GM21526 (cell line): ENCODE results near the gene ZNF76.

ENCODE experiments used
- ATAC-seq: cut with Tn5 transposase; IDR thresholded peaks from one replicate; pipeline ENCODE4 v1.9.1; 2021; ENCODE audit warnings: moderate library complexity; ENCODE audit not compliant: unreplicated experiment, low FRiP score

ZNF76 gene

DNA sequence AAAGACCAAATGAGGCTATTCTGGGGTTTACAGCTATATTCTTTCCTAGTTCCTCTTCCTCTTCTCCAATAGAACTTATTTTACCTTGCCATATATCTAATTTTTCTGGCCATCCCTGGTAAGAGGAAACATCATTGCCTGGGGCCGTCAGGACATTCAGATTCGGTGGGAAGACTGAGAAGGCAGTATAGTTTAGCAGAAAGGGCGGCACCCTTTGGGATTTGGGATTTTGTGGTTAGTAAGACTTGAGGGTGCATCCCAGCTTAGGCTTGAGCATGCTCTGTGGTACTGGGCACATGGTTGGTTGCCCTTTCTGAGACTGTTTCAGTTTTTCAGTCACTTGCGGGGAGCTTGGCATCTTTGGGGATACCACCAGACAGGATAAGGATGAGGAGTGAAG is 24.6 kb upstream of the ZNF76 start:
- ATAC-seq: no peak

DNA sequence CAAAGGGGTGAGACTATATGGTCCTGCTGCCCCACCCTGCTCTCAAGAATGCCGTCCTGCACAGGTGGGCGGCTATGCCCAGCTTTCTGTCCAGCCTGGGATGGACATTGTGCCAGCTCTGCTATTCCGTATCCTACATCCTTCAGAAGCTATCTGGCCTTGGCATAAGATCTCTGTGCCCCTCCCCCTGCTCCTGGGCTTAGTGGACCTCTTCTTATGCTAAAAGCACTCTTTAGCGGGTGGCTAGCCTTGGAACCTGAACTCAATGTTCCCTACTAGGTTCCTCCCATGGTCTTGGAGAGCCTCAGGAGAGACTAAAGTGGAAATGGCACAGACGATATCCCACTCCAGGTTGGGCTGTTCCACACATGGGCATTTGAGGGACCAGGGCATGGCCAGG is 23.3 kb upstream of the ZNF76 start:
- ATAC-seq: no peak

DNA sequence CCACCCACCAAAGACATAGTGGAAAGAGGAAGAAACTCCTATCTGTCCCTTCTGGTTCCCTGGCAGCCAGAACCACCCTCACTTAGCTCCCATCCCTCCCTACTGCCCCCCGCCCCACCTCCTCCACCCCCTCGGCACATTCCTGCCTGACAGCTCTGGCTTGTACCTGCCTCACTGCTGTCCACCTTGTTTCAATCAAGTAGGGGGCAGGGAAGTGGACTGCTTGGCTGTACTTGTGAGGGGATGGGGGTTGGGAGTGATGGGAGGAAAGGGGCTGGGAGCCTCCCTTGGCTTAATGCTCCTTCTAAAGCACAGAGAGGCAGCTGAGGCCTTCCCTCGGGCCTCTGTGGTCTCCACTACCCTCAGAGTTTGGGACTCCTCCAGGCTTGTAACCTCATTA is 22.1 kb upstream of the ZNF76 start:
- ATAC-seq: no peak

DNA sequence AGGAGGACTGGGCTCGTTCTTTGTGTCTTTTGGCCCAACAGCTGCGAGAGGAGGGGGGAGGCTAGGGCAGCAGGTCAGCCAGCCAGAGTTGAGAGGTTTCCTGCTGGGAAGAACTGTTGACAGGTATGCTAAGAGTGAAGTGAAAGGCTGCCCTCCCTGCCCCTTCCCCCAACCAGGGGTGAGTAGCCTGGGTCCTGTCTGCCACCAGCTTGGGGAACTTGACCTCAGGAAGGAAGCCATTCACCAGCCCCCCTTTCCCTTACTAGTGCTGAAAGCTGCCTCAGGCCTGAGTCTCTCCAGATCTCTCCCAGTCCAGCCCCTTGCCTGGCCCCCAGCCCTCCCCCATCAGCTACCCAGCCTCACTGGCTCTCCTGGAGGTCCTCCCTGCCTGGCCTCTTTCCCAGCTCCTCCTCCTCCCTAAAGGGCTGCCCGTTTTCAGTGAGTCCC is 20.7 kb upstream of the ZNF76 start:
- ATAC-seq: no peak

DNA sequence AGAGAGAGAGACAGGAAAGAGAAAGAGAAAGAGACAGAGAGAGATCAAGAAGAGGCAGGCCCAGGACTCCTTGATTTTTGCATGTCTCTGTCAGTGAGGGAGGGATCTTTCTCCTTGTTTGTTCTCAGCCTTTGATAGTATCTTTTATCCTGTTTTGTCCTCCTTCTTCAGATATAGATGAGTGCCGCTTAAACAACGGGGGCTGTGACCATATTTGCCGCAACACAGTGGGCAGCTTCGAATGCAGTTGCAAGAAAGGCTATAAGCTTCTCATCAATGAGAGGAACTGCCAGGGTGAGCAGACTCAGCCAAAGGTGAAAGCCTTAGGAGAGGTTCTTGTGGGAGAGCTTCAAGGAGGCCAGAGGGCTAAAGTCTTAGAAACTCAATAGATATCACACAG is 20.0 kb upstream of the ZNF76 start:
- ATAC-seq: no peak

DNA sequence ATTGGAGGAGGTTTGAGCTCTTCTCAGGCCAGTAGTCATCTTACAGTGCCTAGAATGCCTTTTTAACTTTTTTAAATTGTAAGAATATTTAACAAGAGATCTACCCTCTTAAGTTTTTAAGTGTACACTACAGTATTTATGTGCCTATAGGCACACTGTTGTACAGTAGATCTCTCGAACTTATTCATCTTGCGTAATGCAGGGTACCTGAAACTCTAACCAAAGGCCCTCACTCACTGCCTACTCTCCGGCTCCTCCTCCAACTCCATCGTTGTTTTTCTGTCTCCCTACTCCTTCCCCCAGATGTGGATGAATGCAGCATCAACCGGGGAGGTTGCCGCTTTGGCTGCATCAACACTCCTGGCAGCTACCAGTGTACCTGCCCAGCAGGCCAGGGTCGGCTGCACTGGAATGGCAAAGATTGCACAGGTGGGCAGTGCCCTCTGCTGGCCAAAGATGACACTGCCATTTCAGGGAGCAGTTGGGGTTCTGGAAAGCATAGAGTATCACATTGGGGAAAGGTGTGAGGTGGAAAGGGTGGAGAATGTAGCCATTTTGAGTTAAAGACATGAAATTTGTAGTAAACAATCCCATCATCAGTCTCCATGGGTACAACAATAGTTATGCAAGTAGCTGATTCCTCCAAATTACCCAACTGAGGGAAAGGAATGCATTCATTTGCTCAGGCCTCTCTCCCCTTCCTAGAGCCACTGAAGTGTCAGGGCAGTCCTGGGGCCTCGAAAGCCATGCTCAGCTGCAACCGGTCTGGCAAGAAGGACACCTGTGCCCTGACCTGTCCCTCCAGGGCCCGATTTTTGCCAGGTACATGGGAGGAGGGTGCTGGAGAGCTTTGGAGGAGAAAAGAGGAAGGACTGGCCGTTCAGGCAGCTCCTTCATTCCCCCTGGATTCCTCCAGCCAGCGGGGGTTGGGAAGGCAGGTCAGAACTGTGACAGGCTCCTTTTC is 18.4 kb upstream of the ZNF76 start:
- no peak for ATAC-seq

DNA sequence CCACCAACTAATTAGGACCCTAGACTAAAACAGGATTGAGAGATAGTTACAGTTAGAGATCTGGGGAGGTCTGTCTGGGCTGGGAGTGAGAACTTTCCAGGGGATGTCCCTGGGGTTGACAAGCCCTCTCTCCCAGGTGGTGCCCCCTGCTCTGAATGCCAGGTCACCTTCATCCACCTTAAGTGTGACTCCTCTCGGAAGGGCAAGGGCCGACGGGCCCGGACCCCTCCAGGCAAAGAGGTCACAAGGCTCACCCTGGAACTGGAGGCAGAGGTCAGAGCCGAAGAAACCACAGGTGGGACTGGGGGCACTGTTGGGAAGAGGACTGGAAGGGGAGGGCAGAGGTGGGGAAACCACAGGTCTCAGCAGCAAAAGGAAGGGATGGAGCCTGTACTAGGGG is 17.0 kb upstream of the ZNF76 start:
- ATAC-seq: no peak

DNA sequence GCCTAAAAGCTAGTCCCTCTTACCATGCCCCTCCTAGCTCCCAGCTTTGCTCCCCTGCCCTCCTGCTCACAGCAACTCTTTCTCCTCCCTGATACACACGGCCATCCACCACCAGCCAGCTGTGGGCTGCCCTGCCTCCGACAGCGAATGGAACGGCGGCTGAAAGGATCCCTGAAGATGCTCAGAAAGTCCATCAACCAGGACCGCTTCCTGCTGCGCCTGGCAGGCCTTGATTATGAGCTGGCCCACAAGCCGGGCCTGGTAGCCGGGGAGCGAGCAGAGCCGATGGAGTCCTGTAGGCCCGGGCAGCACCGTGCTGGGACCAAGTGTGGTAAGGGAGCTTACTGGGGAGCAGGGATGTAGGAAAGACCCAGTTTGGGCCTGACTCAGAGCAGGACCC is 16.6 kb upstream of the ZNF76 start:
- no peak for ATAC-seq

DNA sequence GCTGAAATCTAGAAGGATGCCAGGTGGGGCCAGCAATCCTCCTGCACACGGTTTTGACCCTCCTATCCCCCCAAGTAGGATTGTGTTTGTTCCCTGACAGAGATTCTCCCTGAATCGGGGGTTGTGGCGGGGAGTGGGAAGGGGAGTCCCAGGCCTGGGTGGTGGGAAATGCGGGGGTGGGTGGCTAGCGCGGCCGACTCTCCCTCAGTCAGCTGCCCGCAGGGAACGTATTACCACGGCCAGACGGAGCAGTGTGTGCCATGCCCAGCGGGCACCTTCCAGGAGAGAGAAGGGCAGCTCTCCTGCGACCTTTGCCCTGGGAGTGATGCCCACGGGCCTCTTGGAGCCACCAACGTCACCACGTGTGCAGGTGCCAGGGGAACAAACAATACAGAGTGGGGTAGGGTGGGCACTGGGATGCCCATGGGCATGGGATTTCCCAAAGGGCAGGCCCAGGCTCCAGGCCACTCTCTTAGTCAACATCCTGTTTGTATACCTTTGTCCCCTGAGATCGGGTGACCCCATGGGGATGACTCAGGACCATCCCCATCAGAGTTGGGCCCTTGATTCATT is 16.1 kb upstream of the ZNF76 start:
- no peak for ATAC-seq

DNA sequence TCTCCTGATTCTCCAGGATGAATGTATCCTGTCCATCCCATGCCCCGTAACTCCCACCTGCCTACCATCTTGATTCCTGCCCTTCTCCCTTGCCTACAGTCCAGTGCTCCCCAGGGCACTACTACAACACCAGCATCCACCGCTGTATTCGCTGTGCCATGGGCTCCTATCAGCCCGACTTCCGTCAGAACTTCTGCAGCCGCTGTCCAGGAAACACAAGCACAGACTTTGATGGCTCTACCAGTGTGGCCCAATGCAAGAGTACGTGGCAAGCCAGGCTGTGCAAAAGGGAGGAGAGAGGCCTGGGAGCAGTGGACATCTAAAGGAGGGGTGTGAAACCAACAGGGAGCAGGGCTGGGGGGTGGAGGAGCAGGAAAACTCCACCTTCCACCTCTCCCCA is 15.0 kb upstream of the ZNF76 start:
- no peak for ATAC-seq

DNA sequence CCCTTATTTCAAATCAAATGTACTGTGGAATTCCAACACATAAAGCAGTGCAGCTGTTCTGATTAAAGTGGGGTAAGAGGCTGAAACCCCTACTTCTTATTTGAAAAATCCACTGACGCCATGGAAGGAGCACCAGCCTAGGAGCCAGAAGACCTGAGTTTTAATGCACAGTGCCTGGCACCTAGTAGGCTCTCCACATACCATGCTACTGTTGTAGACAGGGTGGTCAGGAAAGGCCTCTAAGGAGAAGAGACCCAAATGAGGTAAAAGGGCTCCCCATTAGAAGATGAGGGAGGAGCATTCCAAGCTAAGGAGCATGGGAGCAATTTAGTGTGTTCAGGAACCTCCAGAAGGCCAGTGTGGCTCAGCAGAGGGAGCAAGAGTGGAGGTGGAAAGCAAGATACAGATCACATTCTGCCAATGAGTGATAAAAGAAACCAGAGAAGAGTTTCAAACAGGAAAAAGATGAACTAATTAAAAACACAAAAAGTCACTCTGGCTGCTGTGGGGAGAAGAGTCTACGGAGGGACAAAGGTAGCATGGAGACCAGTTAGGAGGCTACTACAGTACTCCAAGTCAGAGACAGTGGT is 11.8 kb upstream of the ZNF76 start:
- ATAC-seq: no peak

DNA sequence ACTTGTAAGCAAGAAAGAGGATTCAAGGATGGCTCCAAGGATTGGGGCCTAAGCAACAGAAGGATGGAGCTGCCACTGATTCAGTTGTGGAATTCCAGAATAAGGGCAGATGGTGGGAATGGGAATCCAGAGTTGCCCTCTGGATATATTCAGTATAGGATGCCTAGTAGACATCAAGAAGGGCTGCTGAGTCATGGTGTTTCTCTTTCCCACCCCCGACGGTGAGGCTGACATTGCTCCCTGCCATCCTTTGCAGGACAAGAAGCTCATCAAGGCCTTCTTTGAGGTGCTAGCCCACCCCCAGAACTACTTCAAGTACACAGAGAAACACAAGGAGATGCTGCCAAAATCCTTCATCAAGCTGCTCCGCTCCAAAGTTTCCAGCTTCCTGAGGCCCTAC is 11.2 kb upstream of the ZNF76 start:
- ATAC-seq: no peak

DNA sequence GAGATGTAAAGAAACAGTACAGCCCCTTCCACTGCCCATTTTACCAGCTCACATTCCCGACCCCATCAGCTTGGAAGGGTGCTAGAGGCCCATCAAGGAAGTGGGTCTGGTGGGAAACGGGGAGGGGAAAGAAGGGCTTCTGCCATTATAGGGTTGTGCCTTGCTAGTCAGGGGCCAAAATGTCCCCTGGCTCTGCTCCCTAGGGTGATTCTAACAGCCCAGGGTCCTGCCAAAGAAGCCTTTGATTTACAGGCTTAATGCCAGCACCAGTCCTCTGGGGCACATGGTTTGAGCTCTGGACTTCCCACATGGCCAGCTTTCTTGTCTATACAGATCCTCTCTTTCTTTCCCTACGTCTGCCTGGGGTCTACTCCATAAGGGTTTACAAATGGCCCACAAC is 10.6 kb upstream of the ZNF76 start:
- ATAC-seq: no peak

DNA sequence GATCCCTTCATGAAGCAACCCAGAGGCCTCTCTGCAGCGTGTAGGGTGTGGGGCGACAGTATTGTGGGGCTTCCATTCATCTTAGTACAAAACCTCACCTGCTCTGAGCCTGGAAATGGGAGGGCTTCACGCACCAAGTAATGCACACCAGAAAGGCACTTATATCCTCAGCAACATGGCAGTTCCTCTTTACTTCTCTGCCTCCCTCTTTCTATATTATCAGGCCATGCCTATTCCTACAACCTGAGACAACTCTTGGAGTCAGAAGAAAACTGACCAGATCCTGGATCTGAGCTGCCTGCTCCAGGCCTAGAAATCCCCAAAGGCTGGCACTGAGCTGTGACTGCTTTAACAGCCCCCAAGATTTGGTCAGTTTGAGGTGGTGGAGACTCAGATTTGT is 7.6 kb upstream of the ZNF76 start:
- no peak for ATAC-seq

DNA sequence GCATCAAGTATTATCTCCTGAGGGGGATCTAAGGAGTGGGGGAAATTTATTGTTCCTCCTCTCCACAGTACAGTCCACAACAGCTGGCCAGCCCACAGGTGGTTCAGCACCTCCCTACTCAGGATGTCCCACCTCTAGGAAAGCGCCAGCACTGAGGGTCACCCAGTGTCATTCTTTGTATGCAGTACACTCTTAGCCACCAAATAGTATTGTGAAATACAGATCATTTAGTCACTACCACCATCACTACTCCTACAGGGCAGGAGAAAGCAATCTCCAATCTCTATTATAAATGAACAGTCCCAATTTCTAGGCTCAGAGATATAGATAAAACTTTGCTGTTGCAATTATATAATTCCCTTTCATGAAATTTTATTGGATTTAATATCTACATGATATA is 6.3 kb upstream of the ZNF76 start:
- ATAC-seq: no peak

DNA sequence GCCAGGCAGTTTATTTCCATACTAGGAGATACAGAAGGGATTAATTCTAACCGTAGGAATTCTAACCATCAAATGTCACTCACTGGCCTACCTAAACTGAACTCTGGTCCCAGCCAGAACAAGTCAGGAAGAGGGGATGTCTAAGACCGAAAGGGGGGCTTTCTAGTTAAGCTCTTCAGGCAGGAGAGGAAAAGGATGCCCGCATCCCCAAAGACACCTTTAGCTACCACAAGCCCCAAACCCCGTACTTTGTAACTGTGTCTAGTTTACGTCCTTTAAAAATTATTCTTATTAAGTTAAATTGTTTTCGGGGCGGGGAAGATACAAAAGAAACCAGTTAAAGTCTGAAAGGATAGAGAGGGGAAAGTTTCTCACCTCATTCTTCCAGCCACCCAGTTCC is 1.2 kb upstream of the ZNF76 start:
- ATAC-seq: no peak

DNA sequence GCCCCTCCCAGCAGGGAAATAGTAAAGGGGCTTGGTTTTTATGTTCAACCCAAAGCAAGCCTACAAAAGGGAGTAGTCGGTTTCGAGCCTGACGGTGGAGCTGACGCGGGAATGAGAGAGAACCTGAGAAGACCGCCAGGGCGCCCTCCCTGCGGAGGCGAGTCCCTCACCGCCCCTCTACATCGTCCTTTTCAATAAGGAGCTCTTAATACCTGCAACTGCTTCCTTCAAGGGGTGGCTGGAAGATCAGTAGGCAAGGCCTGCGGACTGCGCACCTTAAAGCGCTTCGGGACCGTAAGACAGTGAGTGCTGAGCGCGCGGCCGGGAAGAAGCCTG is 709 bp upstream of the ZNF76 start:
- ATAC-seq: peak; percentile 12

DNA sequence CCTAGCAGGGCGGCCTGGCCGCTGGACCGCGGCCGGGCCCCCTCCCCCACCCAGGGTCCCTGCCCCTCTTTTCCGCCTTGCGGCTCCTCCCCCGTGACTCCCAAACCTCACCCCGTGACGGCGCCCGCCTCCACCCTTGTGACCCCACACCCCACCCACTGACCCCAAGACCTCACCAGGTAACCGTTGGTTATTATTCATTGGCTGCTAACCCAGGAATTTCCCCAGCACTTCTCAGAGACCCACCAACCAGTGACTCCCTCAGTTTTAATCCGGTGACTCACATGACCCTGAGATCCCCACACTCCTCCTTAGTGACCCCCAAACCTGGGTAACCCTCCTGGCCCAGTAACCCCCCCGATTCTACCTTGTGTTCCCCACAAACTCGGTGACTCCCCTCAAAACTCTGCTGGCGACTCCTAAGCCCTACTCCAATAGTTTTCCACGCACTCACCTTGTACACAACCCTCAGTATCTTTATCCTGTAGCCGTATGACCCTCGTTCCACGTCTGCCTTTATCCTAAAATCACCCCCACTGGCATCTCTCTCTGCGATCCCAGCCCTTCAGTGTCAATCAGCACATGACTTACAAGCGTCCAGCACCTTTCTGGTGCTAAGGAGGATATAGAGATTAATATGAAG is 534 bp downstream of the ZNF76 start:
- ATAC-seq: peak; percentile 23

DNA sequence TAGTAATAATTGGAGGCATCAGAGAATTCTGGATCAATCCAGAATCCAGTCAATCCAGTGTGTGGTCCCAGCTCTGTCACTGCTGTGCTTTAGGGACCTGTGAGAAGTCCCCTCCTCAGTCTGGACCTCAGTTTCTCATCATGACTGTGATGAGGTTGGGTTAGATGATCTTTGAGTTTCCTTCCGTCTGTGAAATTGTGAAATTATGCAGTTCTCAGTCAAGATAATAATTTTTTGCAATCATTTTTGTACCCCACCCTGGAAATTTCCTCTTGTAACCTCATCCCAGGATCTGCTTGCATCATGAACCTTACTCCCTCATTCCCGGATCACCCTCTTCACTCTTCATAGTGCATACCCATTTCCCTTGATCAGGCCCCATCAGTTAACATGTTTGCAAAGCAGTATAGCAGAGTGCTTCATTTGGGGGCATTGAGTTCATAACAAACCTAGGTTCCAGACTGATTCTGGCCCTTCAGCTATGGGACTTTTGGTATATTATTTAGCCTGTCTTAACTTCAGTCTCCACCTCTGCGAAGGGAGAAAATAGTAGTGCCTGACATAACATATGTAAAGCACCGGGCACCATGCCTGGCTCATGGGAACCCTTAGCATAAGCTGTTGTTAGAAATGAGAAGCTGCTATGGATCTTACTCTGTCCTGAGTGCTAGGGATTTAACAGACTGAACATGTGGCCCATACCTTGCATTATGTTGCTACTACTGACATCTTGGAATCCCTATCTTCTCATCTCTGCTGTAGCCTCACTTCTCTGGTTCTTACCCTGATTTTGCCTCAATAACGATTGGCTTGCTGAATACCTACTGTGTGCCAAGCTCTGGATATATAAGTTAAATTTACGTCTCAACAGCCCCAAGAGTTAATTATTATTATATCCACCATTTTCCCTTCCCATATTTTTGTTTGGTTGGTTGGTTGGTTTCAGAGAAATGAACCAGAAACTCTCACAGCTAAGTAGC is 1.3 kb downstream of the ZNF76 start:
- ATAC-seq: no peak

DNA sequence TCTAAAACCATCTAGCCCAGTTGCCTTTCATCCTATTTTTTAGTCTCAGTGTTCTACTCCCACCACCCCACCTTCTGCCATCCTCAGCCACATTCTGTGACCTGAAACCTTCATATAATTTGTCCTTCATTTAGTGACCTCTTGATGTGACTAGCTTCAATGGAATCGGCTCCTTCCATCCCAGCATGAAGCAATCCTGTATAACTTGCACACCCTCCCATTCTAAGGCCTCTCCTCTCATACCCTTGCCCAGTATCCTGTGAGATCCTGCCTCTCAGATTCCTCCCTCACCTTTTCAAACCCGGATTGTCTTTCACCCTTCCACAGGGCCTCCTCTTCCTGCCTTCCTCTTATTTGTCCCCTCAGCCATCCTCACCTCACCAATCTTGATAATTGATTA is 3.1 kb downstream of the ZNF76 start:
- ATAC-seq: no peak
